HCT116 (cell line): ENCODE results near the gene FXYD1. TPM values are rescaled to one million over a fixed set of nuclear protein-coding genes. Genes with fewer than 3 reads are reported as not detected.

Experiments used
- ATAC-seq: fragments of 200-7000 bp; cut with Tn5 transposase; 2 replicates; pipeline ENCODE4 v1.9.1; 2020; ENCODE audit warnings: mild to moderate bottlenecking, moderate library complexity
- BruUV-seq: library from RNA; stranded (reverse); fragments of 400-500 nt; replicated peaks from 2 replicates; lab custom pipeline; 2021; lab: Mats Ljungman, UMichigan
- CTCF ChIA-PET: fragments of 300-600 bp; sonication (Branson Sonifier 250); formaldehyde crosslinking; loops from one replicate; lab custom pipeline; 2021; ENCODE audit warnings: antibody characterized with exemption; lab: Charles Lee
- POLR2A ChIA-PET: fragments of 300-600, 350-600 bp; sonication (Branson Sonifier 250); formaldehyde crosslinking; loops from one replicate; lab custom pipeline; 2021; ENCODE audit warnings: antibody characterized with exemption; lab: Charles Lee
- RAD21 ChIA-PET, 2 experiments: fragments of 300-600 bp; sonication (Branson Sonifier 250); formaldehyde crosslinking; loops; one replicate each; lab custom pipeline; 2023; ENCODE audit warnings: low total read pairs in 2 of 2; ENCODE audit not compliant: uncharacterized antibody in 2 of 2, unreplicated experiment in 2 of 2, low non-redundant PET in 1 of 2; lab: Charles Lee
- DNase-seq: peaks from one replicate; pipeline ENCODE4 v3.0.0-alpha.2; 2010; ENCODE audit warnings: low read depth, low spot score
- H2AFZ ChIP-seq: fragments of 200-600 bp; shearing (Covaris generic), sonication (generic); 2 replicates; pipeline ENCODE4 v1.6.1; 2017; ENCODE audit warnings: low read depth, mixed run types, mixed read lengths, antibody characterized with exemption, low read length; ENCODE audit not compliant: poor library complexity, severe bottlenecking
- H3K27ac ChIP-seq: 2 replicates; pipeline ENCODE4 v1.5.1; 2012; ENCODE audit warnings: low read depth, low read length
- H3K27me3 ChIP-seq: fragments of 200-600 bp; sonication (generic); 2 replicates; pipeline ENCODE4 v1.6.1; 2016; ENCODE audit warnings: mixed run types, low read length, mixed read lengths; ENCODE audit not compliant: insufficient read depth
- H3K36me3 ChIP-seq, 2 experiments: fragments of 200-500 bp in 1 of 2; fragments of 200-600 bp in 1 of 2; sonication (Bioruptor generic) in 1 of 2; sonication (generic) in 1 of 2; 2 replicates each; pipeline versions ENCODE4 v1.5.1 to v1.6.1; 2014 to 2016; ENCODE audit warnings: low read length in 2 of 2, inconsistent platforms in 1 of 2, mixed read lengths in 1 of 2, mixed run types in 1 of 2; ENCODE audit not compliant: insufficient read depth in 2 of 2, control insufficient read depth in 1 of 2
- H3K4me1 ChIP-seq, 2 experiments: fragments of 200-600 bp in 1 of 2; sonication (generic) in 1 of 2; 2 replicates each; pipeline versions ENCODE4 v1.5.1 to v1.6.1; 2012 to 2017; ENCODE audit warnings: low read length in 2 of 2, inconsistent platforms in 1 of 2, mild to moderate bottlenecking in 1 of 2, mixed read lengths in 1 of 2, mixed run types in 1 of 2, moderate library complexity in 1 of 2; ENCODE audit not compliant: insufficient read depth in 2 of 2, control insufficient read depth in 1 of 2
- H3K4me2 ChIP-seq: fragments of 200-600 bp; sonication (generic); 2 replicates; pipeline ENCODE4 v1.6.1; 2017; ENCODE audit warnings: mixed run types, low read length, mixed read lengths
- H3K4me3 ChIP-seq, 2 experiments: fragments of 200-600 bp in 1 of 2; sonication (generic) in 1 of 2; replicated peaks in 1 of 2; 2 replicates each; pipeline ENCODE4 v1.5.1; 2011 to 2016; ENCODE audit warnings: low read length in 2 of 2, control low read depth in 1 of 2, low read depth in 1 of 2, mild to moderate bottlenecking in 1 of 2, mixed read lengths in 1 of 2, mixed run types in 1 of 2
- H3K79me2 ChIP-seq: fragments of 200-600 bp; sonication (generic); 2 replicates; pipeline ENCODE4 v1.6.1; 2017; ENCODE audit warnings: mild to moderate bottlenecking, mixed run types, low read length, moderate library complexity, mixed read lengths; ENCODE audit not compliant: insufficient read depth
- H3K9ac ChIP-seq: fragments of 200-600 bp; sonication (generic); 2 replicates; pipeline ENCODE4 v1.6.1; 2016; ENCODE audit warnings: low read length, mixed read lengths
- H3K9me2 ChIP-seq: fragments of 200-600 bp; sonication (generic), shearing (Covaris generic); 2 replicates; pipeline ENCODE4 v1.6.1; 2017; ENCODE audit warnings: mixed run types, mild to moderate bottlenecking, moderate library complexity; ENCODE audit not compliant: insufficient read depth
- H3K9me3 ChIP-seq, 2 experiments: fragments of 200-500 bp in 1 of 2; fragments of 200-600 bp in 1 of 2; sonication (Bioruptor generic) in 1 of 2; sonication (generic) in 1 of 2; 2 replicates each; pipeline ENCODE4 v1.6.1; 2014 to 2017; ENCODE audit warnings: low read length in 2 of 2, mixed read lengths in 2 of 2, inconsistent platforms in 1 of 2, low read depth in 1 of 2, mild to moderate bottlenecking in 1 of 2, mixed run types in 1 of 2, moderate library complexity in 1 of 2; ENCODE audit not compliant: control insufficient read depth in 1 of 2, insufficient read depth in 1 of 2
- H4K20me1 ChIP-seq: fragments of 200-600 bp; sonication (generic), shearing (Covaris generic); 2 replicates; pipeline ENCODE4 v1.6.1; 2017; ENCODE audit warnings: mixed run types, mild to moderate bottlenecking, moderate library complexity; ENCODE audit not compliant: insufficient read depth
- CEBPB ChIP-seq: IDR thresholded peaks from 2 replicates; pipeline ENCODE4 v1.6.1; 2012; ENCODE audit warnings: low read depth
- EGR1 ChIP-seq: IDR thresholded peaks from 2 replicates; pipeline ENCODE4 v1.6.1; 2012; ENCODE audit warnings: low read depth
- ELF1 ChIP-seq: IDR thresholded peaks from 2 replicates; pipeline ENCODE4 v1.6.1; 2012; ENCODE audit warnings: low read depth, borderline replicate concordance
- EZH2 ChIP-seq: fragments of 200-600 bp; sonication (generic); IDR thresholded peaks from 2 replicates; pipeline ENCODE4 v1.6.1; 2017; ENCODE audit warnings: antibody characterized with exemption, mixed run types
- FOSL1 ChIP-seq: IDR thresholded peaks from 2 replicates; pipeline ENCODE4 v1.6.1; 2012; ENCODE audit warnings: low read depth
- JUND ChIP-seq: IDR thresholded peaks from 2 replicates; pipeline ENCODE4 v1.6.1; 2012
- POLR2AphosphoS5 ChIP-seq: IDR thresholded peaks from 2 replicates; pipeline ENCODE4 v1.6.1; 2011; ENCODE audit warnings: mild to moderate bottlenecking, low read depth, low read length, moderate library complexity
- RAD21 ChIP-seq: IDR thresholded peaks from 2 replicates; pipeline ENCODE4 v1.6.1; 2012; ENCODE audit warnings: low read depth, mild to moderate bottlenecking
- YY1 ChIP-seq: IDR thresholded peaks from 2 replicates; pipeline ENCODE4 v1.6.1; 2011; ENCODE audit warnings: low read length, low read depth, moderate library complexity, mild to moderate bottlenecking; ENCODE audit not compliant: insufficient replicate concordance; ENCODE audit errors: extremely low read depth
- ZFX ChIP-seq: fragments of 450-650 bp; IDR thresholded peaks from 2 replicates; pipeline ENCODE4 v1.6.1; 2017
- intact Hi-C: fragments of 100-400 bp; cut with micrococcal nuclease; formaldehyde crosslinking; loops from 2 replicates; pipeline ENCODE4 v1.10.0; 2022
- total RNA-seq: library from RNA; stranded (reverse); gene quantifications from one replicate; pipeline ENCODE4 v1.2.1, GENCODE V29; 2021; ENCODE audit not compliant: unreplicated experiment
- TF ChIP-seq, protein P1 (sequence below): IDR thresholded peaks from 2 replicates; pipeline ENCODE4 v1.6.1; 2012; ENCODE audit warnings: low read depth
- TF ChIP-seq, protein P2 (sequence below): IDR thresholded peaks from 2 replicates; pipeline ENCODE4 v1.6.1; 2012

The FXYD1 gene
- total RNA-seq, 1 experiment from 2014 or later = 7.8 TPM

DNA sequence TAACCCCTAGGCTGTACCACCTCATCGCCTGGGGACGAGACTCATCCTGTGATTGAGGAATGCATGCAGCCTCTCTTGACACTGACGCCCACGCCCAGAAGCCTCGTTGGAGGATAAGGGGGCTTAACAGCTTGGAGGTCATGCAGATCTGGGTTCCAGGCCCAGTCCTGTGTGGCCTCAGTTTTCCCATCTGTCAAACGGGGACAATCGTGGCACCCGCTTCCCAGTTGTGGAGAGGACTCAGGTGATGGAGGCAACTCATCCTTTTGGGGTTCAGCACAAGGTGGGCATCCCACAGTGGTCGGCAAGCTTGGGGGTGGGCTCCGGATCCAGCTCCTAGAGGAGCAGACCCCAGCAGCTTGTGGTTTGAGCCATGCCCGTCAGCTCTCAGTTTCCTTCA lies 2.4 kb upstream of the FXYD1 start:
- CTCF ChIA-PET = interaction anchor here (0.7 to 4.1 kb wide), 8 partner anchors 9 to 92 kb away, joined by 3 to 28 read pairs (median 6); partner anchors contain the start of gene FXYD3
- BruUV-seq = no TSS peak
- POLR2A ChIA-PET = no interaction called here
- no peaks in the 10 kb centered on the region for H3K27me3 ChIP-seq
- no peaks in the 10 kb centered on the region for H3K36me3 ChIP-seq
- H2AFZ ChIP-seq = no peak overlapping the region
- DNase-seq (no peak), ATAC-seq (no peak)
- intact Hi-C loops = loop anchor here (10.0 kb wide), 1 partner anchor 161 kb away; no protein-coding TSS in a partner anchor
- RAD21 ChIA-PET = interaction anchor here in 1 of 2 experiments (0.6 kb wide), 1 partner anchor 69 kb away, joined by 3 read pairs; no protein-coding TSS in a partner anchor
- H3K4me1 ChIP-seq = peaks cover 4 to 6% of the 10 kb centered on the region in 2 experiments; a peak in 3 of 4 replicates
- H3K4me2 ChIP-seq = no peak overlapping the region
- no peak overlapping the region for H3K4me3 ChIP-seq
- H4K20me1 ChIP-seq = no peaks in the 10 kb centered on the region
- no peak for TF ChIP-seq YY1
- H3K9me2 ChIP-seq = no peaks in the 10 kb centered on the region
- no peaks in the 10 kb centered on the region for H3K9me3 ChIP-seq
- H3K27ac ChIP-seq = no peak overlapping the region
- no peak overlapping the region for H3K9ac ChIP-seq
- H3K79me2 ChIP-seq = no peaks in the 10 kb centered on the region

DNA sequence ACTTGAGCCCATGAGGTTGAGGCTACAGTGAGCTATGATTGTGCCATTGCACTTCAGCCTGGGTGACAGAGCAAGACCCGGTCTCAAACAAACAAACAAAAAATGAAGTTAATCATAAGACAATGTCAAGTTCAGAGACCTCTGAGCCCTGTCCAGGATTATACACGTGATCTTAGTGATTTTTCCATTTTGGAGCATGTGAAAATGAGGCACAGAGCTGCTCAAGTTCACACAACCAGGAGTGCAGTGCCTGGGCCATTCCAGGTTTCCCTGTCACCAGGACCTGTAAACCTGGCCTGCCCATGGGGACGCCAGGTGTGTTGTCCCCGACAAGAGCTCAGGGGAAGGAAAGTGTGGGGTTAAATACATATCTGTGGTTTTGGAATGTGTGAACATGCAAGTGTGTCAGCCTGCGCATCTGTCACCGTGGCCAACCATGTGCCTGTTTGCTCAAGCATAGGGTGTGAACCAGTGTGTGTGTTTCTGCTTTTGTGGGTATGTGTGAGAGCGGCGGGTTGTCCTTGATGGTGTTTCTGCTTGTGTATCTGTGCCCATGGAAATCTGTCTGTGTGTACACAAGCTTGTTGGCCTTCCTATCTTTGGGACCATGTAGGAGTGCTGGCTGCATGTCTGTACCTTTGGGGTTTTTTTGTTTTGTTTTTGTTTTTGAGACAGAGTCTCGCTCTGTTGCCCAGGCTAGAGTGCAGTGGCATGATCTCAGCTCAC lies 1.5 kb upstream of the FXYD1 start:
- DNase-seq (no peak), ATAC-seq (no peak)
- ChIA-PET POLR2A (no interaction called here), RAD21 (no interaction called here), CTCF (interaction anchor here (4.1 kb wide), 1 partner anchor 70 kb away, joined by 28 read pairs; no protein-coding TSS in a partner anchor)
- no peak overlapping the region for H3K4me2 ChIP-seq
- no peaks in the 10 kb centered on the region for H4K20me1 ChIP-seq
- H3K4me1 ChIP-seq = peaks cover 12 to 14% of the 10 kb centered on the region in 2 experiments
- BruUV-seq = no TSS peak
- no peaks in the 10 kb centered on the region for H3K36me3 ChIP-seq
- no peak overlapping the region for H3K4me3 ChIP-seq
- no peak for TF ChIP-seq CEBPB
- no peak for TF ChIP-seq ZFX
- TF ChIP-seq EZH2 = no peak
- TF ChIP-seq, protein P1, sequence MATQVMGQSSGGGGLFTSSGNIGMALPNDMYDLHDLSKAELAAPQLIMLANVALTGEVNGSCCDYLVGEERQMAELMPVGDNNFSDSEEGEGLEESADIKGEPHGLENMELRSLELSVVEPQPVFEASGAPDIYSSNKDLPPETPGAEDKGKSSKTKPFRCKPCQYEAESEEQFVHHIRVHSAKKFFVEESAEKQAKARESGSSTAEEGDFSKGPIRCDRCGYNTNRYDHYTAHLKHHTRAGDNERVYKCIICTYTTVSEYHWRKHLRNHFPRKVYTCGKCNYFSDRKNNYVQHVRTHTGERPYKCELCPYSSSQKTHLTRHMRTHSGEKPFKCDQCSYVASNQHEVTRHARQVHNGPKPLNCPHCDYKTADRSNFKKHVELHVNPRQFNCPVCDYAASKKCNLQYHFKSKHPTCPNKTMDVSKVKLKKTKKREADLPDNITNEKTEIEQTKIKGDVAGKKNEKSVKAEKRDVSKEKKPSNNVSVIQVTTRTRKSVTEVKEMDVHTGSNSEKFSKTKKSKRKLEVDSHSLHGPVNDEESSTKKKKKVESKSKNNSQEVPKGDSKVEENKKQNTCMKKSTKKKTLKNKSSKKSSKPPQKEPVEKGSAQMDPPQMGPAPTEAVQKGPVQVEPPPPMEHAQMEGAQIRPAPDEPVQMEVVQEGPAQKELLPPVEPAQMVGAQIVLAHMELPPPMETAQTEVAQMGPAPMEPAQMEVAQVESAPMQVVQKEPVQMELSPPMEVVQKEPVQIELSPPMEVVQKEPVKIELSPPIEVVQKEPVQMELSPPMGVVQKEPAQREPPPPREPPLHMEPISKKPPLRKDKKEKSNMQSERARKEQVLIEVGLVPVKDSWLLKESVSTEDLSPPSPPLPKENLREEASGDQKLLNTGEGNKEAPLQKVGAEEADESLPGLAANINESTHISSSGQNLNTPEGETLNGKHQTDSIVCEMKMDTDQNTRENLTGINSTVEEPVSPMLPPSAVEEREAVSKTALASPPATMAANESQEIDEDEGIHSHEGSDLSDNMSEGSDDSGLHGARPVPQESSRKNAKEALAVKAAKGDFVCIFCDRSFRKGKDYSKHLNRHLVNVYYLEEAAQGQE = no peak
- TF ChIP-seq EGR1 = no peak
- TF ChIP-seq POLR2AphosphoS5 = no peak
- TF ChIP-seq RAD21 = no peak
- no peak for TF ChIP-seq JUND
- no peak for TF ChIP-seq ELF1
- TF ChIP-seq, protein P2, sequence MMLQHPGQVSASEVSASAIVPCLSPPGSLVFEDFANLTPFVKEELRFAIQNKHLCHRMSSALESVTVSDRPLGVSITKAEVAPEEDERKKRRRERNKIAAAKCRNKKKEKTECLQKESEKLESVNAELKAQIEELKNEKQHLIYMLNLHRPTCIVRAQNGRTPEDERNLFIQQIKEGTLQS = no peak
- no peak for TF ChIP-seq FOSL1
- no peak for TF ChIP-seq YY1
- H3K79me2 ChIP-seq = no peaks in the 10 kb centered on the region
- no peaks in the 10 kb centered on the region for H3K27me3 ChIP-seq
- intact Hi-C loops = loop anchor here (10.0 kb wide), 1 partner anchor 162 kb away; no protein-coding TSS in a partner anchor
- H3K9me3 ChIP-seq = no peaks in the 10 kb centered on the region
- no peak overlapping the region for H3K27ac ChIP-seq
- H2AFZ ChIP-seq = no peak overlapping the region
- no peaks in the 10 kb centered on the region for H3K9me2 ChIP-seq
- no peak overlapping the region for H3K9ac ChIP-seq
